H1 (cell line): ENCODE results near the gene COPS7A. TPM values are rescaled to one million over a fixed set of nuclear protein-coding genes. Genes with fewer than 3 reads are reported as not detected.
A peak's percentile ranks its signal among the peaks of the same experiment; 100 is the strongest.

Experiments
- CTCF ChIA-PET: fragments of 300-600 bp; sonication (Branson Sonifier 250); formaldehyde crosslinking; loops from one replicate; lab custom pipeline; 2021; ENCODE audit not compliant: partially characterized antibody; lab: Charles Lee
- POLR2A ChIA-PET: fragments of 300-600 bp; sonication (Branson Sonifier 250); formaldehyde crosslinking; loops from one replicate; lab custom pipeline; 2021; ENCODE audit warnings: inconsistent platforms; ENCODE audit not compliant: partially characterized antibody; lab: Charles Lee
- DNase-seq, 2 experiments: peaks; one replicate each; pipeline versions ENCODE4 v3.0.0 to v3.0.0-alpha.2; 2010 to 2022; ENCODE audit warnings: low spot score in 2 of 2, low read depth in 1 of 2, mixed read lengths in 1 of 2
- FAIRE-seq: peaks from 2 replicates; lab custom pipeline; 2011; peaks lifted over from hg19 to GRCh38; lab: Jason Lieb, UNC
- H2AFZ ChIP-seq: 2 replicates; pipeline ENCODE4 v1.8.1; 2012; ENCODE audit warnings: low read length, inconsistent platforms
- H2AK5ac ChIP-seq: 2 replicates; pipeline ENCODE4 v1.6.1; 2013; ENCODE audit warnings: low read depth, low read length
- H2BK120ac ChIP-seq: replicated peaks from 2 replicates; pipeline ENCODE3; 2013; ENCODE audit warnings: low read depth, low read length, inconsistent platforms
- H2BK12ac ChIP-seq: 2 replicates; pipeline ENCODE4 v1.6.1; 2013; ENCODE audit warnings: low read depth, low read length
- H2BK15ac ChIP-seq: 2 replicates; pipeline ENCODE4 v1.6.1; 2013; ENCODE audit warnings: low read length
- H2BK20ac ChIP-seq: 2 replicates; pipeline ENCODE4 v1.6.1; 2013; ENCODE audit warnings: low read length
- H2BK5ac ChIP-seq: 2 replicates; pipeline ENCODE4 v1.6.1; 2013; ENCODE audit warnings: low read depth, low read length
- H3K14ac ChIP-seq: 2 replicates; pipeline ENCODE4 v1.6.1; 2013; ENCODE audit warnings: inconsistent platforms; ENCODE audit not compliant: insufficient read length
- H3K18ac ChIP-seq: 2 replicates; pipeline ENCODE4 v1.6.1; 2013; ENCODE audit warnings: low read length; ENCODE audit errors: extremely low read depth
- H3K23ac ChIP-seq: 2 replicates; pipeline ENCODE4 v1.6.1; 2013; ENCODE audit warnings: inconsistent platforms; ENCODE audit not compliant: insufficient read length
- H3K23me2 ChIP-seq: 2 replicates; pipeline ENCODE4 v1.6.1; 2013; ENCODE audit warnings: low read depth, low read length
- H3K27ac ChIP-seq: 2 replicates; pipeline ENCODE4 v1.6.1; 2011; ENCODE audit warnings: low read depth, low read length, inconsistent platforms
- H3K27me3 ChIP-seq, 4 experiments: replicated peaks in 1 of 4; 1 replicate in 1 of 4; 2 replicates in 3 of 4; pipeline versions ENCODE4 v1.6.1 to v1.8.1; 2011 to 2013; ENCODE audit warnings: low read length in 3 of 4, mild to moderate bottlenecking in 3 of 4, inconsistent platforms in 2 of 4, mixed read lengths in 2 of 4, moderate library complexity in 1 of 4; ENCODE audit not compliant: control insufficient read depth in 3 of 4, insufficient read depth in 3 of 4; ENCODE audit errors: extremely low read depth in 1 of 4
- H3K36me3 ChIP-seq, 4 experiments: 2 replicates each; pipeline versions ENCODE4 v1.6.1 to v1.8.1; 2011 to 2013; ENCODE audit warnings: mild to moderate bottlenecking in 4 of 4, low read length in 3 of 4, moderate library complexity in 2 of 4, control low read depth in 1 of 4, inconsistent platforms in 1 of 4; ENCODE audit not compliant: insufficient read depth in 4 of 4, control insufficient read depth in 2 of 4
- H3K4ac ChIP-seq: replicated peaks from 2 replicates; pipeline ENCODE3; 2013; ENCODE audit warnings: low read length, low read depth, mixed read lengths, inconsistent platforms; ENCODE audit not compliant: insufficient read length
- H3K4me1 ChIP-seq, 4 experiments: replicated peaks in 1 of 4; 1 replicate in 1 of 4; 2 replicates in 3 of 4; pipeline versions ENCODE4 v1.6.1 to v1.8.1; 2011 to 2013; ENCODE audit warnings: low read length in 3 of 4, inconsistent platforms in 2 of 4, mixed read lengths in 1 of 4; ENCODE audit not compliant: insufficient read depth in 4 of 4, control insufficient read depth in 3 of 4
- H3K4me2 ChIP-seq, 2 experiments: 2 replicates each; pipeline versions ENCODE4 v1.6.1 to v1.8.1; 2011 to 2013; ENCODE audit warnings: low read depth in 2 of 2, low read length in 2 of 2, control low read depth in 1 of 2, inconsistent platforms in 1 of 2, mild to moderate bottlenecking in 1 of 2; ENCODE audit not compliant: insufficient read depth in 1 of 2
- H3K4me3 ChIP-seq, 4 experiments: fragments of 200-600, 300-600 bp in 1 of 4; sonication (generic), shearing (Covaris generic), sonication (Bioruptor Twin) in 1 of 4; 2 replicates each; pipeline versions ENCODE4 v1.5.1 to v1.8.1; 2011 to 2016; ENCODE audit warnings: low read length in 4 of 4, low read depth in 3 of 4, control low read depth in 2 of 4, inconsistent platforms in 2 of 4, mild to moderate bottlenecking in 2 of 4, mixed read lengths in 1 of 4, moderate library complexity in 1 of 4; ENCODE audit not compliant: insufficient read depth in 2 of 4; ENCODE audit errors: extremely low read depth in 1 of 4
- H3K56ac ChIP-seq: replicated peaks from 2 replicates; pipeline ENCODE3; 2013; ENCODE audit warnings: low read depth, mild to moderate bottlenecking, mixed read lengths, low read length, inconsistent platforms; ENCODE audit not compliant: insufficient read length
- H3K79me1 ChIP-seq: 2 replicates; pipeline ENCODE4 v1.6.1; 2013; ENCODE audit warnings: low read depth, low read length, control low read depth
- H3K79me2 ChIP-seq, 2 experiments: 2 replicates each; pipeline versions ENCODE4 v1.6.1 to v1.8.1; 2012 to 2013; ENCODE audit warnings: low read length in 2 of 2, mild to moderate bottlenecking in 2 of 2, inconsistent platforms in 1 of 2; ENCODE audit not compliant: insufficient read depth in 2 of 2, control insufficient read depth in 1 of 2
- H3K9ac ChIP-seq, 4 experiments: replicated peaks in 1 of 4; 1 replicate in 1 of 4; 2 replicates in 3 of 4; pipeline versions ENCODE4 v1.6.1 to v1.8.1; 2011 to 2013; ENCODE audit warnings: low read depth in 3 of 4, low read length in 3 of 4, control low read depth in 2 of 4, mild to moderate bottlenecking in 2 of 4, moderate library complexity in 2 of 4, inconsistent platforms in 1 of 4; ENCODE audit errors: extremely low read depth in 1 of 4
- H3K9me3 ChIP-seq, 2 experiments: 2 replicates each; pipeline versions ENCODE4 v1.6.1 to v1.8.1; 2012 to 2013; ENCODE audit warnings: mild to moderate bottlenecking in 2 of 2, moderate library complexity in 2 of 2, control low read depth in 1 of 2, inconsistent platforms in 1 of 2, low read depth in 1 of 2, low read length in 1 of 2, mixed read lengths in 1 of 2; ENCODE audit not compliant: insufficient read depth in 2 of 2
- H4K20me1 ChIP-seq, 2 experiments: replicated peaks in 1 of 2; 2 replicates each; pipeline versions ENCODE3 to v1.8.1; 2011 to 2013; ENCODE audit warnings: inconsistent platforms in 2 of 2, low read length in 2 of 2, mild to moderate bottlenecking in 1 of 2; ENCODE audit not compliant: insufficient read depth in 2 of 2, control insufficient read depth in 1 of 2
- H4K5ac ChIP-seq: 2 replicates; pipeline ENCODE4 v1.6.1; 2013; ENCODE audit warnings: low read length, low read depth, mixed read lengths, inconsistent platforms; ENCODE audit not compliant: insufficient read length
- H4K8ac ChIP-seq: 2 replicates; pipeline ENCODE4 v1.8.0; 2013; ENCODE audit warnings: mild to moderate bottlenecking, moderate library complexity, low read length, inconsistent platforms; ENCODE audit not compliant: insufficient read depth; ENCODE audit errors: extremely low read depth
- H4K91ac ChIP-seq: replicated peaks from 2 replicates; pipeline ENCODE3; 2013; ENCODE audit warnings: low read length, mixed read lengths, inconsistent platforms; ENCODE audit not compliant: insufficient read length
- ASH2L ChIP-seq: fragments of 200-600, 300-600 bp; sonication (generic); IDR thresholded peaks from one replicate; pipeline ENCODE4 v1.7.1; 2017; ENCODE audit warnings: low read length
- CBX5 ChIP-seq: fragments of 300-800, 300-1000 bp; sonication (generic); IDR thresholded peaks from 2 replicates; pipeline ENCODE4 v1.7.1; 2016; ENCODE audit warnings: antibody characterized with exemption, low read length, low read depth
- CHD2 ChIP-seq: IDR thresholded peaks from 2 replicates; pipeline ENCODE4 v1.6.1; 2012; ENCODE audit warnings: low read length, improper control_type of control experiment
- EZH2 ChIP-seq: fragments of 200-600 bp; sonication (generic); IDR thresholded peaks from 2 replicates; pipeline ENCODE4 v1.7.1; 2012; ENCODE audit warnings: low read depth, mild to moderate bottlenecking, moderate library complexity, low read length, inconsistent platforms; ENCODE audit not compliant: severe bottlenecking
- HDAC2 ChIP-seq, 2 experiments: fragments of 300-600 bp in 1 of 2; sonication (generic) in 1 of 2; IDR thresholded peaks; 2 replicates each; pipeline ENCODE4 v1.6.1; 2011 to 2012; ENCODE audit warnings: low read depth in 2 of 2, low read length in 2 of 2, mild to moderate bottlenecking in 2 of 2, moderate library complexity in 2 of 2, borderline replicate concordance in 1 of 2, inconsistent platforms in 1 of 2
- PHF8 ChIP-seq: fragments of 200-600 bp; sonication (generic); conservative IDR thresholded peaks from 2 replicates; pipeline ENCODE4 v1.7.1; 2012; ENCODE audit warnings: low read depth, mild to moderate bottlenecking, inconsistent platforms, low read length, moderate library complexity
- RBBP5 ChIP-seq: IDR thresholded peaks from 2 replicates; pipeline ENCODE4 v1.7.1; 2012; ENCODE audit warnings: low read depth, mild to moderate bottlenecking, inconsistent platforms, low read length, moderate library complexity, borderline replicate concordance
- SIN3A ChIP-seq, 2 experiments: IDR thresholded peaks in 1 of 2; conservative IDR thresholded peaks in 1 of 2; 2 replicates each; pipeline ENCODE4 v1.6.1; 2011 to 2012; ENCODE audit warnings: low read length in 2 of 2, improper control_type of control experiment in 1 of 2, low read depth in 1 of 2, mild to moderate bottlenecking in 1 of 2
- SUZ12 ChIP-seq: fragments of 200-600 bp; sonication (generic); IDR thresholded peaks from 2 replicates; pipeline ENCODE4 v1.6.1; 2012; ENCODE audit warnings: mild to moderate bottlenecking, inconsistent platforms, low read length, moderate library complexity, mixed read lengths
- TBP ChIP-seq: IDR thresholded peaks from 2 replicates; pipeline ENCODE4 v1.6.1; 2011; ENCODE audit warnings: low read depth, low read length, improper control_type of control experiment
- WGBS, 2 experiments: shearing (Covaris generic) in 1 of 2; methylation state at CpG; one replicate each; pipeline versions ENCODE4 v1.1.6 to v1.1.7; 2013 to 2015; ENCODE audit warnings: low lambda C conversion rate in 2 of 2, mixed read lengths in 2 of 2, inconsistent platforms in 1 of 2, low coverage in 1 of 2, missing lambda C conversion rate in 1 of 2; ENCODE audit not compliant: insufficient replicate concordance in 2 of 2, insufficient coverage in 1 of 2, insufficient read length in 1 of 2; ENCODE audit errors: extremely low coverage in 1 of 2, missing lambda C conversion rate in 1 of 2; 5-methylcytosine and 5-hydroxymethylcytosine counted together
- polyA plus RNA-seq, 7 experiments: library from polyadenylated mRNA; depleted of rRNA in 3 of 7; stranded (reverse) in 5 of 7; unstranded in 2 of 7; fragments of >200 nt in 5 of 7; fragments of 200-250 nt in 2 of 7; gene quantifications; 1 replicate in 5 of 7; 2 replicates in 1 of 7; 4 replicates in 1 of 7; pipeline versions ENCODE4 v1.2.1 to v1.2.3, GENCODE V29; 2011 to 2013; ENCODE audit warnings: missing spikeins in 2 of 7, mixed read lengths in 2 of 7
- total RNA-seq: library from RNA; stranded (reverse); fragmentation: NEBNext Ultra II Directional; extraction: Animal tissue kit (Norgen Biotek cat#: 25700); gene quantifications from 2 replicates; pipeline ENCODE4 v1.2.1, GENCODE V29; 2021

The COPS7A gene
- total and polyA plus RNA-seq, 2 of the 8 experiments (the other 6 are each of a cell fraction or from before 2014, with no cell fraction given), result 44.5 to 95.9 TPM

GRCh38 chr12:6699989-6700645, 23.7 kb upstream of the COPS7A start:
- H3K4ac ChIP-seq, result no peak overlapping the region
- H2BK12ac ChIP-seq, result 0 out of 2 replicates have a peak overlapping the region, but pooled peaks have one; percentile 87
- H2BK120ac ChIP-seq, result no peak overlapping the region
- no peak overlapping the region for H4K91ac ChIP-seq
- H2AFZ ChIP-seq, result 0 out of 2 replicates have a peak overlapping the region, but pooled peaks have one; percentile 60
- H3K79me2 ChIP-seq, result no peaks in the 10 kb centered on the region
- H2AK5ac ChIP-seq, result no peak overlapping the region
- H4K8ac ChIP-seq, result 0 out of 2 replicates have a peak overlapping the region, but pooled peaks have one; percentile 30
- H3K9ac ChIP-seq, result peak overlapping the region; percentile 29 to 69 (median 48); a peak in 6 of 7 replicates
- peaks cover 0 to 16% (median 14%) of the 10 kb centered on the region in 4 experiments; a peak in 6 of 7 replicates for H3K27me3 ChIP-seq
- H2BK20ac ChIP-seq, result no peak overlapping the region
- H3K18ac ChIP-seq, result peak overlapping the region; percentile 93
- H3K4me1 ChIP-seq, result peaks cover 0 to 12% (median 9%) of the 10 kb centered on the region in 4 experiments; a peak in 5 of 7 replicates
- no peaks in the 10 kb centered on the region for H4K20me1 ChIP-seq
- ChIA-PET CTCF (interaction anchor here (0.5 to 4.5 kb wide), 12 partner anchors 11 to 136 kb away, joined by 3 to 39 read pairs (median 4); partner anchors contain the start of gene ZNF384), POLR2A (interaction anchor here (0.6 to 3.1 kb wide), 18 partner anchors 8 to 166 kb away, joined by 3 to 32 read pairs (median 3); partner anchors contain the start of genes CDCA3, GAPDH, USP5 and ZNF384)
- no peaks in the 10 kb centered on the region for H3K9me3 ChIP-seq
- DNase-seq, result peak in 1 of 2 experiments; percentile 79
- H3K23me2 ChIP-seq, result peaks cover 14% of the 10 kb centered on the region
- FAIRE-seq, result no peak
- peak overlapping the region; percentile 5 for H3K56ac ChIP-seq
- no peaks in the 10 kb centered on the region; the same call in 1 of the 2 replicates for H3K79me1 ChIP-seq
- H3K23ac ChIP-seq, result no peak overlapping the region
- no peak overlapping the region for H3K27ac ChIP-seq
- 0 out of 8 replicates have a peak, but pooled peaks cover 0 to 3% (median 0%) of the 10 kb centered on the region in 4 experiments for H3K36me3 ChIP-seq
- peak overlapping the region; percentile 60; the same call in 1 of the 2 replicates for H2BK5ac ChIP-seq
- 2% methylated on average over 19 of the region's 65 CpGs; no CpG with 5 or more reads in 1 of the 2 experiments for whole genome bisulfite sequencing, 2 experiments
- H2BK15ac ChIP-seq, result no peak overlapping the region; the same call in 1 of the 2 replicates
- H3K4me3 ChIP-seq, result peak overlapping the region; percentile 72 to 90 (median 72)
- H3K14ac ChIP-seq, result no peak overlapping the region
- peak overlapping the region; percentile 84 to 99 for H3K4me2 ChIP-seq
- H4K5ac ChIP-seq, result peak overlapping the region; percentile 55
- TF ChIP-seq TBP (no peak), RBBP5 (peak; percentile 87; the same call in 1 of the 2 replicates), EZH2 (peak; percentile 0), SUZ12 (peak; percentile 45; the same call in 1 of the 2 replicates), SIN3A (conservative IDR thresholded peaks at IDR 0.05 in 1 of 2, IDR thresholded peaks at IDR 0.05 in 1 of 2; ENCODE audit: low read depth in 1 of 2, low read length in 2 of 2) (peak in 1 of 2 experiments; percentile 61; a peak in 1 of 4 replicates), PHF8 (0 out of 2 replicates have a peak, but pooled peaks have one; percentile 43), CBX5 (no peak), HDAC2 (IDR thresholded peaks at IDR 0.05; ENCODE audit: borderline replicate concordance in 1 of 2, low read depth in 2 of 2, low read length in 2 of 2) (no peak), CHD2 (no peak), ASH2L (peak; percentile 30)
